CD4-positive, alpha-beta T cell treated with Interleukin-15 for 1 hour (primary cell): ENCODE data around the gene OR10A4.
"Not testable (repeated sequence)": the region's sequence is repeated elsewhere in the genome, so short reads cannot be mapped to it uniquely, and the experiment has no call there.

Experiments used
- DNase-seq: peaks from one replicate; pipeline ENCODE4 v3.0.0-alpha.2; 2020

Gene OR10A4

GRCh38 chr11:6876325-6876724, at the start of gene OR10A4:
TSS of gene OR10A4 (plus strand) at chr11:6876625. CDS start at chr11:6876648, 23 bp downstream.
- no peak for DNase-seq

GRCh38 chr11:6828103-6828502, 48.3 kb upstream of the OR10A4 start:
- DNase-seq: no peak

- no peak for DNase-seq
Observed at GRCh38 chr11:6833356-6833755, 43.1 kb upstream of the OR10A4 start.

- DNase-seq: no peak
Observed at GRCh38 chr11:6834021-6834420, 42.4 kb upstream of the OR10A4 start.

GRCh38 chr11:6841694-6842093, 34.7 kb upstream of the OR10A4 start:
- no peak for DNase-seq

- DNase-seq: no peak
Observed at GRCh38 chr11:6843670-6844069, 32.8 kb upstream of the OR10A4 start.

GRCh38 chr11:6844356-6844755, 32.1 kb upstream of the OR10A4 start:
- DNase-seq: no peak

- DNase-seq: no peak
Observed at GRCh38 chr11:6845383-6845782, 31.0 kb upstream of the OR10A4 start, which contains the start of gene OR10A5. TSS of gene OR10A5 (plus strand) at chr11:6845683. CDS start at chr11:6845683, 0 bp downstream.

- no peak for DNase-seq
Observed at GRCh38 chr11:6850526-6850925, 25.9 kb upstream of the OR10A4 start.

- not testable (repeated sequence) for DNase-seq
Observed at GRCh38 chr11:6854801-6855200, 21.6 kb upstream of the OR10A4 start.

- no peak for DNase-seq
Observed at GRCh38 chr11:6855971-6856541, 20.4 kb upstream of the OR10A4 start.

GRCh38 chr11:6856871-6857270, 19.6 kb upstream of the OR10A4 start:
- no peak for DNase-seq

GRCh38 chr11:6862961-6863360, 13.5 kb upstream of the OR10A4 start, which contains the start of gene OR10A2:
TSS of gene OR10A2 (plus strand) at chr11:6863057. CDS start at chr11:6869755, 6,698 bp downstream.
- DNase-seq: no peak

GRCh38 chr11:6864438-6864837, 12.0 kb upstream of the OR10A4 start:
- DNase-seq: no peak

GRCh38 chr11:6871278-6871677, 5.1 kb upstream of the OR10A4 start:
- no peak for DNase-seq

GRCh38 chr11:6875761-6876160, 664 bp upstream of the OR10A4 start:
- DNase-seq: no peak

- no peak for DNase-seq
Observed at GRCh38 chr11:6876914-6877313, 489 bp downstream of the OR10A4 start.

GRCh38 chr11:6882751-6883150, 6.3 kb downstream of the OR10A4 start:
- DNase-seq: no peak

- DNase-seq: not testable (repeated sequence)
Observed at GRCh38 chr11:6887711-6888110, 11.3 kb downstream of the OR10A4 start.

- no peak for DNase-seq
Observed at GRCh38 chr11:6888830-6889229, 12.4 kb downstream of the OR10A4 start.

- DNase-seq: no peak
Observed at GRCh38 chr11:6889835-6890234, 13.4 kb downstream of the OR10A4 start.

- DNase-seq: no peak
Observed at GRCh38 chr11:6892400-6892799, 16.0 kb downstream of the OR10A4 start, which contains the start of gene OR2D2. TSS of gene OR2D2 (minus strand) at chr11:6892500. CDS start at chr11:6892500, 0 bp downstream.

GRCh38 chr11:6894097-6894496, 17.7 kb downstream of the OR10A4 start:
- DNase-seq: no peak

GRCh38 chr11:6895010-6895409, 18.6 kb downstream of the OR10A4 start:
- no peak for DNase-seq

- DNase-seq: no peak
Observed at GRCh38 chr11:6898911-6899310, 22.5 kb downstream of the OR10A4 start.
